PC-3 (cell line): ENCODE results near the gene UBE2F. TPM values are rescaled to one million over a fixed set of nuclear protein-coding genes. Genes with fewer than 3 reads are reported as not detected.

Experiments
- ATAC-seq: fragments of 200-7000 bp; cut with Tn5 transposase; 2 replicates; pipeline ENCODE4 v1.9.1; 2020; ENCODE audit warnings: mild to moderate bottlenecking, moderate library complexity
- BruUV-seq: library from RNA; stranded (reverse); fragments of 400-500 nt; replicated peaks from 2 replicates; lab custom pipeline; 2021; lab: Mats Ljungman, UMichigan
- CTCF ChIA-PET: fragments of 300-600 bp; sonication (Branson Sonifier 250); formaldehyde crosslinking; loops from one replicate; lab custom pipeline; 2022; ENCODE audit warnings: antibody characterized with exemption; lab: Charles Lee
- POLR2A ChIA-PET: fragments of 300-600 bp; sonication (Branson Sonifier 250); formaldehyde crosslinking; loops from one replicate; lab custom pipeline; 2022; ENCODE audit warnings: antibody characterized with exemption; ENCODE audit not compliant: unreplicated experiment; lab: Charles Lee
- DNase-seq: peaks from one replicate; pipeline ENCODE4 v3.0.0-alpha.2; 2015
- H2AFZ ChIP-seq: fragments of 300-600 bp; sonication (generic); 2 replicates; pipeline ENCODE4 v1.6.0; 2016; ENCODE audit warnings: antibody characterized with exemption, low read length
- H3F3A ChIP-seq: fragments of 300-600 bp; sonication (generic); one replicate; pipeline ENCODE4 v1.6.0; 2017; ENCODE audit warnings: antibody characterized with exemption, low read length, control low read depth, mild to moderate bottlenecking; ENCODE audit not compliant: unreplicated experiment
- H3K27ac ChIP-seq: fragments of 300-600 bp; sonication (generic); 2 replicates; pipeline ENCODE4 v1.5.1; 2016; ENCODE audit warnings: mild to moderate bottlenecking, low read length
- H3K27me3 ChIP-seq: fragments of 300-600 bp; sonication (generic); 2 replicates; pipeline ENCODE4 v1.6.1; 2016; ENCODE audit warnings: low read length, mixed read lengths
- H3K36me3 ChIP-seq: fragments of 300-600 bp; sonication (generic); 2 replicates; pipeline ENCODE4 v1.6.1; 2016; ENCODE audit warnings: low read depth, mixed run types, low read length, mixed read lengths
- H3K4me1 ChIP-seq: fragments of 300-600 bp; sonication (generic); 2 replicates; pipeline ENCODE4 v1.5.1; 2016; ENCODE audit warnings: low read length; ENCODE audit not compliant: insufficient read depth
- H3K4me2 ChIP-seq: fragments of 300-600 bp; sonication (generic); 2 replicates; pipeline ENCODE4 v1.6.0; 2016; ENCODE audit warnings: low read length
- H3K4me3 ChIP-seq: fragments of 300-600 bp; sonication (generic); 2 replicates; pipeline ENCODE4 v1.5.1; 2016; ENCODE audit warnings: mild to moderate bottlenecking, low read length, mixed read lengths
- H3K79me2 ChIP-seq: fragments of 300-600 bp; sonication (generic); 2 replicates; pipeline ENCODE4 v1.6.1; 2017; ENCODE audit warnings: low read length, mixed read lengths
- H3K9ac ChIP-seq: fragments of 300-600 bp; sonication (generic); 2 replicates; pipeline ENCODE4 v1.6.0; 2016; ENCODE audit warnings: mild to moderate bottlenecking, low read length
- H3K9me2 ChIP-seq: fragments of 300-600 bp; sonication (generic); replicated peaks from 2 replicates; pipeline ENCODE4 v1.6.1; 2016; ENCODE audit warnings: mixed run types, low read length, mixed read lengths
- H3K9me3 ChIP-seq: fragments of 300-600 bp; sonication (generic); 2 replicates; pipeline ENCODE4 v1.6.1; 2016; ENCODE audit warnings: low read length, mixed read lengths
- H4K20me1 ChIP-seq: fragments of 300-600 bp; sonication (generic); 2 replicates; pipeline ENCODE4 v1.6.1; 2016; ENCODE audit warnings: low read length, mixed read lengths
- CTCF ChIP-seq: fragments of 300-600 bp; sonication (generic); conservative IDR thresholded peaks from 2 replicates; pipeline ENCODE4 v1.5.1; 2017; ENCODE audit warnings: antibody characterized with exemption, low read depth, mild to moderate bottlenecking, low read length
- EZH2 ChIP-seq: fragments of 300-600 bp; sonication (generic); IDR thresholded peaks from one replicate; pipeline ENCODE4 v1.6.1; 2017; ENCODE audit warnings: antibody characterized with exemption, mild to moderate bottlenecking, low read length; ENCODE audit not compliant: unreplicated experiment
- EZH2phosphoT487 ChIP-seq: fragments of 300-600 bp; sonication (generic); IDR thresholded peaks from 2 replicates; pipeline ENCODE4 v1.6.1; 2018; ENCODE audit warnings: mild to moderate bottlenecking, antibody characterized with exemption, low read length, borderline replicate concordance
- intact Hi-C: fragments of 100-400 bp; cut with micrococcal nuclease; formaldehyde crosslinking; loops from 2 replicates; pipeline ENCODE4 v1.9.0; 2023
- total RNA-seq: library from RNA; depleted of rRNA; stranded (reverse); fragments of >200 nt; gene quantifications from 2 replicates; pipeline ENCODE4 v1.2.3, GENCODE V29; 2014

UBE2F gene
- total RNA-seq, 1 experiment from 2014 or later: 57.8 TPM

- Histone ChIP-seq H3K4me1 (peaks cover 10% of the 10 kb centered on the region; the same call in 1 of the 2 replicates), H4K20me1 (no peaks in the 10 kb centered on the region), H3K79me2 (no peaks in the 10 kb centered on the region), H3K9me3 (no peaks in the 10 kb centered on the region), H3K27me3 (no peaks in the 10 kb centered on the region), H2AFZ (no peak overlapping the region), H3K4me3 (no peak overlapping the region), H3K9ac (no peak overlapping the region), H3K36me3 (no peaks in the 10 kb centered on the region), H3K9me2 (no peaks in the 10 kb centered on the region), H3F3A (no peaks in the 10 kb centered on the region), H3K4me2 (no peak overlapping the region), H3K27ac (no peak overlapping the region)
- DNase-seq (no peak), ATAC-seq (no peak)
- POLR2A ChIA-PET: no interaction called here
- no TSS peak for BruUV-seq
- CTCF ChIA-PET: no interaction called here
- no peak for TF ChIP-seq EZH2phosphoT487
- TF ChIP-seq CTCF: no peak
- TF ChIP-seq EZH2: no peak
- intact Hi-C loops: no loop called here
These were observed 47.2 kb upstream of the UBE2F start for GRCh38 chr2:237919593-237919992.

- no peak overlapping the region for H3K4me3 ChIP-seq
- no peaks in the 10 kb centered on the region for H3K9me3 ChIP-seq
- H3K27me3 ChIP-seq: no peaks in the 10 kb centered on the region
- no peak overlapping the region for H2AFZ ChIP-seq
- ChIA-PET POLR2A (no interaction called here), CTCF (no interaction called here)
- H3K9ac ChIP-seq: no peak overlapping the region
- no peaks in the 10 kb centered on the region for H3F3A ChIP-seq
- BruUV-seq: no TSS peak
- no peaks in the 10 kb centered on the region for H3K36me3 ChIP-seq
- no peak overlapping the region for H3K27ac ChIP-seq
- H3K9me2 ChIP-seq: no peaks in the 10 kb centered on the region
- DNase-seq (no peak), ATAC-seq (no peak)
- no peaks in the 10 kb centered on the region for H4K20me1 ChIP-seq
- TF ChIP-seq EZH2: no peak
- TF ChIP-seq CTCF: no peak
- TF ChIP-seq EZH2phosphoT487: no peak
- no peak overlapping the region for H3K4me2 ChIP-seq
- intact Hi-C loops: no loop called here
- H3K4me1 ChIP-seq: peaks cover 10% of the 10 kb centered on the region; the same call in 1 of the 2 replicates
- H3K79me2 ChIP-seq: no peaks in the 10 kb centered on the region
These were observed 46.1 kb upstream of the UBE2F start for GRCh38 chr2:237920673-237921072.

- BruUV-seq: no TSS peak
These were observed 44.8 kb upstream of the UBE2F start for GRCh38 chr2:237921967-237922492.

More at GRCh38 chr2:237921967-237922492, 44.8 kb upstream of the UBE2F start:
- Histone ChIP-seq H3K4me3 (no peak overlapping the region), H3K79me2 (no peaks in the 10 kb centered on the region), H3K36me3 (no peaks in the 10 kb centered on the region), H3K4me1 (peaks cover 10% of the 10 kb centered on the region; the same call in 1 of the 2 replicates), H2AFZ (no peak overlapping the region), H3K27me3 (no peaks in the 10 kb centered on the region), H4K20me1 (no peaks in the 10 kb centered on the region), H3K9me2 (no peaks in the 10 kb centered on the region), H3K9me3 (no peaks in the 10 kb centered on the region), H3K9ac (no peak overlapping the region), H3F3A (no peaks in the 10 kb centered on the region), H3K4me2 (no peak overlapping the region), H3K27ac (no peak overlapping the region)
- intact Hi-C loops: no loop called here
- ATAC-seq (no peak), DNase-seq (no peak)
- ChIA-PET CTCF (no interaction called here), POLR2A (no interaction called here)
- TF ChIP-seq EZH2: no peak
- no peak for TF ChIP-seq CTCF
- TF ChIP-seq EZH2phosphoT487: no peak
